SIG-M5 (cell line): Measurements from ENCODE around the gene PALMD.

Experiments
- DNase-seq: peaks from one replicate; lab custom pipeline; 2025; lab: John Stamatoyannopoulos, UW

PALMD gene

DNA sequence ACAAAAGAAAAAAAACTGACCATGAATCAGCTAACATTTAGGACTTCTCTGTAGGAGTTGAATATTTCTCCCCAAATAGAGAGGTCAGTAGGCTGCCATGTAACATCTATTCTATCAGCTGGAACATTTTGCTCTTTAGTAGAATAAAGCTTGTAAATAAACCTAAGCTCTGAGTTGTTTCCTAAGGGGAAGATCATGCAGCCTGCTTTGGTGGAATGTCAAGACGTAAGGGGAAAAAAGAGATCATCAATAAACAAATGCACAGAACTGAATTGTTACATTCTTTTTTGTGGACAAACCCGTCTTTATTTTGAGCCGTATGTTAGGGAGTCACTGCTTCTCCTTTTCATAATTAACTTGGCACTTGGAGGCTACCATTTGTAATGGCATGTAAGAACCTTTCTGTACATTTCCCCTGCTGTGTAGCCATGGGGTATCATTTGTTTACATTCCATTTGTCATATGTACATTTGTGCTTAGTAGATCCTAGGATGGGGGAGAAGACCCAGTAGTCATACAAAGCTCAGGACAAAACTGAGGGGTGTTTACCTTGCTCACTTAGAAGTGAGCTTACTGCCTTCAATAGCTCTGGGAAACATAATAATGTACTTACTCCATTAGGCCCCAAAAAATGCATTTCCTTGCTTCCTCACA is 10.8 kb upstream of the PALMD start:
- DNase-seq = no peak

DNA sequence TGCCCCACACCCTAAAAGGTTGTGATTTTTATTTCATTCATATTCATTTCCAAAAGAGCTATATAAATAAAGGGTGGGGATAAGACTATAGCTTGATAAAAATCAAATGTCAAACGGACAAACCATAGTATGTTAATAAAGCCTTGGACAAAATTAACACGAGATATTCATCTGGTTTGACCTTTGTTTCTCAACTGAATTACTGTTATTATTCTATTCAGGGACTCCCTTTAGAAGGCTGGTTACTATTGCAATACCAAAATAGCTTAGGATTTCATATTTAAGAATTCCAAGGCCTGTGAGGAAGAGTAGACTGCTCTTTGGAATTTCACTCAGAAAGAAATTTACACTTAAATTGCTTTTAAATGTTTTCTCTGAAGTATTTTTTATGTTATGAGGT is 10.2 kb upstream of the PALMD start:
- DNase-seq = no peak

DNA sequence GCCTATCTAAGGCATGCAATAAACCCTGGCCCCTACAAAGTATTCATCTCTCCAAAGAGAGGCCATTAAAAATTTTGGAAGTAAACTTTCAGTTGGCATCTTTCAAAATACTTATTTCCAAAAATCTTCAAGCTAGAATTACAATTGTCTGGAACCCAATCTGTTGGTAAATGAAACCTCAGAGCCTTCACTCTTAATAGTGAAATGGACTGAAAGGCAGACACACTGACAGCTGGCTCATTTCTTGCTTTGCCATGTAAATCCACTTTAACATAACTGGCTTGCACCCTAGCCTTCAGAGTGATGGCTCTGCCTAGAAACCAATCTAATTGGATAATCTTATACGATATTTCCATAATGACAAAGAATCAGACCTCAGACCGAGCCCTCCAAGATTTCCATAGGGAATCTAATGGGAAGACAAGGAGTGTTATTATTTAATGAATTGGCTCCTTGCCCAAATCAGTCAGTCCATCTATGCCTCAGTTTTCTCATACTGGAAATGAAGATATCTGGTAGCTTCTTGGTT is 9.2 kb upstream of the PALMD start:
- no peak for DNase-seq

DNA sequence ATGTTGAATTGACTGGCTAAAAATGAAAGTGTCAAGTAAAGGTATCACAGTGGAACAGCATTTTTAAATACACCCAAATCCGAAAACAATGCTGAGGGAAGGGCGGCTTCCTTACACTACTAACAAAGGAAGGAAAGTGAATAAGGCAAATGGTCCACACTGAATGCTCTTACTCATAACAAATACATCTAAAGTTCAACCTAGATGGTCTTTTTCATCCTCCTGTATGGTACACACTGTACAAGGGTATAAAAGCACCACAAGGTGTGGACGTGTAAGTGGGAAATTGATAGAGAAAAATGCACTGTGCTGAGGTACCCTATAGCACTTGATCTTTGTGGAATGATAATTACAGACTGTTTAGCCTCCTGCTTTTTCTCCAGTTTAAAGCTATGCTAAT is 7.1 kb upstream of the PALMD start:
- DNase-seq = no peak

DNA sequence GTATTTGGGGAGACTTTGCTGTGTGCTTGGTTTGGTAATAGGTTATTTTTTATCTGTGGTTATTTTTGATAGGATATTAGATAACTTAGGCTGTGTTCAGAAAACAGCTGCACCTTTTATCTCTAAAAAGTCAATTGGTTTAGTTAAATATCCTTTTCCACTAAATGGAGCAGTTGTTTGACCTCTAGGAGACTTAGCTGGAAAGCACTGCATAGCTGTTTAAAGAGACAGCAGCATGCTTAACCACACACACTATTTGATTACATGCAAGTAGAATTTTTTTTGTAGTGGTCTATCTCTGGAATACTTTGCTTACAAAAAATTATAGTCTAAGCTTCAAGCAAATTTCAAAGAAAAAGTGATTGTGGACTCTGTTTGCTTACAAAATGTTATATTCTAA is 6.5 kb upstream of the PALMD start:
- no peak for DNase-seq

DNA sequence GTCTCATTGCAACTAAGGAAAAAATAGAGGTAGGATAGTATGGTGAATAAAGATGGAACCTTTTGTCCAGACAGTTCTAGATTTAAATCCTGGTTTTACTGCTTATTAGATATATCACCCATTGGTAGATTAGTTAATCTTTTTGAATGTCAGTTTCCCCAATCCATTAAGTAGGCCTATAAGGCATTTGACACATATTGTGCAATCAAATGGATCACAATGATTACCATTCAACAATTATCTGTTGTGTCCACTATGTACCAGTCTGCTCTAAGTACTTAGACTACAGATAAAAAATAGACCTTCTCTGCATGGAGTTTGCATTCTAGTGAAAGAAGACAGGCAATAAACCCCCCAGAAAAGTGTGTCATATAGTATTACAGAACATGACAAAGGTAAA is 6.0 kb upstream of the PALMD start:
- no peak for DNase-seq

DNA sequence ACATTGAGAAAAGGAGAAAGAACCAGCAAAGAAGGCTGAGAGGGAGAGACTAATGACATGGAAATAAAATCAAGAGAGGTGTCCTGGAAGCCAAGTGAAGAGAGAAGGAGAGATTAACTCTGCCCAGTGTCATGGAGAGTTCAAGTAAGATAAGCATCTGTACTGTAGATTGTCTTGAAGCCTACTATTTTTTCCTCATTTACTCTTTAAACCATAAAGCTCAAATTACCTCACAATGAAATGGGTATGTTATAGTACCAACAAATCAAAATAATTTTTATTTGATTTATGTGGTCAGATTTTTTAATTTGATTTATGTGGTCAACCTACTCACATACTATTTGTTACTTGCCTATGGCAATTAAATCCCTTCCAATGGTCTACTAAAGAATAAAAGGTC is 5.2 kb upstream of the PALMD start:
- no peak for DNase-seq

DNA sequence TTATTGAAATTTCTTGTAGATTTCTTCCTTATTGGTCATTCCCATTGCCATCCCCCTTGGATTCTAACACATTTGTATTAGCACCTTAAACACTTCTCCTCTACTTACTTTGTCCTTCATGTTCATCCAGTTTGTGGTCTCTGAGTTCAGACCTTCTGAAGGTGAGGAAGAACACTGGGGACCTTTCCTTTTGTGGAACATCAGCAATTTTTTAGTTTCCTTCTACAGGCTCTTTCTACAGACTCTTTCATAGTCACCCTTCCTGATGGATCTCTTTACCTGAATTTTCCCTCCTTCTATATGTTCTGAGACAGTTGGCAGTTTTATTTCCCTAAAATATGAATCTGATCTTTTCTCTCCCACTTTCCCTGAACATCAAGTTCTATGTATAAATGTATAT is 4.4 kb upstream of the PALMD start:
- DNase-seq = no peak

DNA sequence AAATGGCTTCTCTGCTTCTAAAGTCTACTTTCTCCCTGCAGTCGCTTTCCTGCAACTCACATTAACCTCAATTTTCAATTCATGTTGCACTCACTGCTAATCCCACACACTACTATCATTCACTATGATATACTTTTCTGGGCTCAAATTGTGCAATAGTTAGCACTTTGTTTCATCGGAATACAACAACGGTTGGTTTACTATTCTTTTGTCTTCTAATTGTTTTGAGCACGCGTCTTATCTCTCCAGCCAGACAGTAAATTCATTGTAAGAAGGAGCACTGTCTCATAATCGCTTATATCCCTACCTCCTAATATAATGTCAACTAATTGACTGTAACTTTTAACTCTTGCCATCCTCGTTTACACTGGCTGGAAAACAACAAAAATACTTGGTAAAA is 3.9 kb upstream of the PALMD start:
- DNase-seq = no peak

DNA sequence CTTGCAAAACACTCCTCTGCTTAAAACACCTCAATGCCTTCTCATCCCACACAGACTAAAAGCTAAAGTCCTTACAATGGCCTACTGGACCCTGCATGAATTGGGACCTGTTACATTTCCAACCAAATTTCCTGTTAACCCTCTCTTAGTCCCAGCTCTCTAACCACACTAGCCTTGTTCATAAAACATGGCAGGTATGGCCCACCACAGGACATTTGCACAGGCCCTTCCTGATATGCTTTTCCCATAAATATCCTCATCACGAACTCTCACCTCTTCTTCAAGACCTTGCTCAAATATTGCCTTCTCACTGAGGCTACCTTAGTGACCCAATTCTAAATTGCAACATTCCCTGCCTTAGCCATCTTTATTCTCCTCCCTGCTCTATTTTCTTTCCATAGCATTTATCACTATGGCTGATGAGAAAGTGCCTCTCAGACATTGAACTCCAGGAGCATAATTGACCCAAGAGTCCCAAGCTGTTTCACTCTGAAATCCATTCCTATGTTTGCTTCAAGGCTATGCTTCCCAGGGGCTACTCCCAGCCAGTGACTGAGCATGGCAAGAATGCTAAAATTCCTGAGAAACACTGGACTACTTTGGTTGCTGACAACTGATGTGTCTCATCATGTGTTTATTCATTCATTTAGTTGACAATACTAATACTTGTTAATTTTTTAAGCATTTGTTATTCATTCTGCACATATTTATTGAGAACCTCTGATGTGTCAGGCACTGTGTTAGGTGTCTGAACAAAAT is 2.7 kb upstream of the PALMD start:
- no peak for DNase-seq

DNA sequence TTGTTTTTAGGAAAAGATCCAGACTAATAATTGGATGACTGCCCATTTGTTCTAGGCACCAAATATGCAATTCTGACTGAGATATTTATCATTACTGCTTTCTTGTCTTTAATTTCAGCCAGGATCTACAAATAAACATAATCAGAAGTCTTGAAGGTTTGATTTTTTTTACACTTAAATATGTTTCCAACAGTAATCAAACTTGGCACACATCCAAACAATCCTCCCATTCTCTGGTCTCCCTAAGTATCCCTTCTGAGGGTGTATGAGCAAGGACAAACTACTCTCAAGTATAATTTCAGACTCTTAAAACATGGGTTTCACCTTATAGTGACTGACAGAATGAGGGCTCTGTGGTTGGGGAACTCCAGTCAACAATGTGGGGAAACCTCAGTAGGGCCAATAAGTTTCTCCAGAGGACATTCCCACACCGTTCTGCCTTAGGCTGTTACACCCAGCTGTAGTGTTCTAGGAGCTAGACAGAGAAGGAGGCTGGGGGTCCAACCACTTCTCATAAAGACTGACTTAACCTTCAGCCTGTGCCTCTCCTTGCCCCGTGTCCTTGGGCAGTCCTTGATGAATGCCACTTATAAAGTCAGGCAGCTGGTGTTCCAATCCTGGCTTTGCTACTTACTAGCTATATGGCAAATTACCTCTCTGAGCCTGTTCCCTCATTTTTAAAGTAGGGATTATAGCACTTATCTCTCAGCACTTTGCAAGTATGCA is 1.5 kb upstream of the PALMD start:
- no peak for DNase-seq

DNA sequence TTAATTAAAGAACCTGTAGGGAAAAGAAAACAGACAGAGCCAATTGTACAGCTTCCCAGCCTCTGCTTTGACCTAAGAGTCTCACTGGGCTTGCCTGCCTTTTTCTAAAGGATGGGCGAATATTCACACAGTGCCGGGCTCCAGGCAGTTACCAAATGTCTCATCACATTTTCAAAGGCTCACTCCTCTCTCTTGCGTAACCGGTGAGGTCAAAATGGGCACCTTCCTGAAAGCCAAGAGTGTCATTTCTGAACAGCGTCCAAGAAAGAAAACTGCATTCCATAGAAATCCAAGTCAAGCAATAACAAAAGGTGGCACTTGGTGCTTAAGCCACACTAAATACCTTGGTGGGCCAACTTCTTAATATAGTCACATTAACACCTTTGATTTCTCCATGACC is 710 bp upstream of the PALMD start:
- DNase-seq = no peak

DNA sequence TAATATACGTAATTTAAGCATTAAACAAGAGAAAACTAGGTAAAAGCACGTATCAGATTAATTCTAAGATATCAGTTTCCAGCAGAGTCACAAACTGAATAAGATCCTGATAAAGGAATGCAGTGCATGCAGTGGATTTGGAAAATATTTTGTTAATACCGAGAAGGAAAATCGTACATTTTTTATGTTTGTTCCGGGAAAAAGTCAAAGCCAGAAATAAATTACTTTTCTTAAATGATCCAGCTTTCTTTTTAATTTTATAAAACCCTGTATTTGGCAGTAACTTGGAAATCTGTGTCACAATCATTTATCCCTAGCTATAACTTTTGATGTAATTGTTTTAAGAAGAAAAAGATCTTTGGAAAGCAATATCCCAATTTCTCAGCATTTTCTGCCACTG is 955 bp downstream of the PALMD start:
- DNase-seq = no peak

DNA sequence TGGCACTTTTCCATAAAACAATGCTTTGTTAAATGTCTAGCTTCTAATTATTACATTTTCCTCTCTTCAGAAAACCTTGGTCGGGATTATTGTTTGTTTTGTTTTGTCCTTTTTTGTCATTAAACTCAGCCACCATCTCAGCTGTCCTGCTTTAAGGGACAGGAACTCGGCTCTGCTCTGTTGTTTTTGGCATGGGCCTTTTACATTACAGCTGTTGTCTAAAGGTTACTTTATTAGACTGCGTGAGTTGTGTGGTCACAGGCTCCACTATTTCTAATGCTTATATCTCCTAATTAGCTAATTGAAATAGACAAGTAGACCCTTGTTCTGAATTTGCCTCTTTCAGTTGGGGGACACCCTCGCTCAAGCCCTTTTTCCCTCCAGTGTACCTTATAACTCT is 1.6 kb downstream of the PALMD start:
- DNase-seq = no peak

DNA sequence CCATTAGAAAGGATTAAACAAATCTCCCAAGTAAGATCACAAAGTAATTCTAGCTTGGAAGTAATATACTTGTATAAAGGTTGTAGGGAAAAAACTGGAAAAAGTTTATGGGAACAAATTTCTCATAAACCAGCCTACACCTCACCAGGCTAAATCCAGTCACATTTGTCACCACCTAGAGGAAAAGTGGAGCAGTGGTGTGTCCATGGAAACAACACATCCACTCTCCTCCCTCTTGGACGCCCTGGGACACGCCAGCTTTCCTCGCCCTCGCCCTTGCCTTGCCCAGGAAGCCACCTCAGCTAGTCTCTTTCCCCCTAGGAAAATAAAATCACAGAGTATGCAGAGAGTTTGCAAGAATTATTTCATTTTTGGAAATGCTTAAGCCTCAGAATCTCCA is 2.2 kb downstream of the PALMD start:
- no peak for DNase-seq

DNA sequence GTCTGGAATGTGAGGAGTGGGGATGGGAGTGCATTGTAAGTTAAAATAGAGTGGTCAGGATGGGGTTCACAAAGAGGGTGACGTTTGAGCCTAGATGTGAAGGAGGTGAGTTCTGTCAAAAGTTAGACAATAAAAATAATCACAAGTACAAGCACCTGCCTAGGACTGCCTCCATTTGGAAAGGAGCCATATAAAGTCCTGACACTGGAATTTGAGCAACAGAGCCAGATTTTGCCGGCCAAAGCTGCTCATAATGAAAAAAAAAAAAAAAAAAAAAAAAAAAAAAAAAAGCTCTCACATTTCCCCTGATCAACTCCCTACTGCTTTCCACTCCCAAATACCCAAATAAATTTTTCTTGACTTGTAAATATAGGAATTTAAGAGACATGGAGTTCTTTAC is 4.1 kb downstream of the PALMD start:
- no peak for DNase-seq

DNA sequence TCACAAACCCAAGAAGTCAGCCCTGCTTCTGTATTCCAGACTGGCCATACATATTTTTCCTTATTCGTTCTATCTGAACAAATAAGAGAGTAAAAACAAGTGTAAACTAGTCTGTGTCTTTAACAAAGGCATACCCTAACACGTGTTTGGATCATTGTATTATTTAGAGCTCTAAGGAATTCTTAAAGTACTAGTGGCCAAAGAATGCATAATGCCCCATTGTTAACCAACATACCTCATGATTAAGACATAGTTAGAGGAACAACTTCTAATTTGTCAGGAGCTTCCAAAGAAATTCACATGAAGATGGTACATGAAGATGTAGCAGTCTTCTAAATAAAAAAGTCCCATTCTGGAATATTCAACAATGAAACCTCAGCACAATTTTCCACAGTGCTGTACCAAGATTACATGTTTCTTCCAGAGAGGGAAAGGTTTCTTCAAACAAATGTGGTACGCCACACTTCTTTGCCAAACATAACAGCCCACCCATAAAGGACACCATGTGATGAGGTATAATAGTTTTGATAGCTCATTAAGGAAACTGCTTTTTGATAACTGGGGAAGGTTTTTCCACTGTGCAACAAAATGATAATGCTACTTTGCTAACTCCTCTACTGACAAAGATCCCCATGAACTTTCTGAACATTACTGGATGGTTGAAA is 5.0 kb downstream of the PALMD start:
- no peak for DNase-seq

DNA sequence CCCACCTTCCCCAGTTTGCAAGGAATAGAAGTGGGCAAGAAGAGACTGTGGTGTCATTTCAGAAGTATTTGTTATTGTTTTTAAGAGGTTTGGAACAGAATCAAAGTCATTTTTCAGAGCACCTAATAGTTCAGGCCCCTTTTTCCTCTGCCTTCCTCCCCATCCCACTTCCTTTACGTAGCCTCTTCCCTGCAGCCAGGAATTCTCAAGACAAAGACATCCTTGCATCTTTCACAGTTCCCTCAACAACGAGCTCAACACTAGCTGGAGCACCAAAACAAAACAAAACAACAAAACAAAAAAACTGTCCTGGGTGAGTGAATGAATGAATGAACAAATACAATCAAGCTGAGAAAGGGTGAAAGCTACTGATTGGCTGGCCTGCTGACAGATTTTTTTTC is 7.0 kb downstream of the PALMD start:
- DNase-seq = no peak

DNA sequence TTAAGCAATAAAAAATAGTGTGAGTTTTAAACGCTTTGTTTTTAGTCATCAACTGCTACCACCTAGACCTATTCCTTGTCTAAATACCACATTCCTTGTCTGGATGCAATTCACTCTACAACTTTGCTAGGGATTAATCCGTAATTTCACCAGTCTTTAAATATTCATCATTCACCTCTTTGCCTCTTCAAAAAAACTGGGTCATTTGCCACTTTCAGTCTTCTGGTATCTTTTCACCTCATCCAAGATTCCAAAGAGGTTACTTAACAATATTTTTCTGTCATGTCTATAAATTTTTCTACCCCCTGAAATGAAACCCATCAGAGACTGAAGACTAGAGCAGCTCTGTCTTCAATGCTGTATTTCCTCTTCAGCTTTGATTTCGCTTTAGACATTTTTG is 9.5 kb downstream of the PALMD start:
- no peak for DNase-seq

DNA sequence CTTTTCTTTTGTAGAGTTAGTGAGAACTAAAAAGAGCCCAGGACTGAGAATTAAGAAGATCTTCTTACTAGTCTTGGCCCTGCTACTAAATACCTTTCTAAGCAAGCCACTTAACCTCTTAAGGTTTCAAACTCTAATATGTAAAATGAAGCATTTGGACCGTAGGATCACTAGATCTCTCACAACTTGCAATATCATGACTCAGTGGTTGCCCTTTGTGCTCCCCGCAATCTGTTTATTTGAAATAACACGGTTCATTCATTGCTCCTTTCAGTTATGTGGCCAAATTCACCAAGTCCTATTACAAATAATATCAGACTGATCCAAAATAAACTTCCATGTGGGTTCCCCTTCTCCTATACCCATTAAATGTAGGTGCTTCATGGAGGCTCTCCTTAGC is 10.8 kb downstream of the PALMD start:
- no peak for DNase-seq

DNA sequence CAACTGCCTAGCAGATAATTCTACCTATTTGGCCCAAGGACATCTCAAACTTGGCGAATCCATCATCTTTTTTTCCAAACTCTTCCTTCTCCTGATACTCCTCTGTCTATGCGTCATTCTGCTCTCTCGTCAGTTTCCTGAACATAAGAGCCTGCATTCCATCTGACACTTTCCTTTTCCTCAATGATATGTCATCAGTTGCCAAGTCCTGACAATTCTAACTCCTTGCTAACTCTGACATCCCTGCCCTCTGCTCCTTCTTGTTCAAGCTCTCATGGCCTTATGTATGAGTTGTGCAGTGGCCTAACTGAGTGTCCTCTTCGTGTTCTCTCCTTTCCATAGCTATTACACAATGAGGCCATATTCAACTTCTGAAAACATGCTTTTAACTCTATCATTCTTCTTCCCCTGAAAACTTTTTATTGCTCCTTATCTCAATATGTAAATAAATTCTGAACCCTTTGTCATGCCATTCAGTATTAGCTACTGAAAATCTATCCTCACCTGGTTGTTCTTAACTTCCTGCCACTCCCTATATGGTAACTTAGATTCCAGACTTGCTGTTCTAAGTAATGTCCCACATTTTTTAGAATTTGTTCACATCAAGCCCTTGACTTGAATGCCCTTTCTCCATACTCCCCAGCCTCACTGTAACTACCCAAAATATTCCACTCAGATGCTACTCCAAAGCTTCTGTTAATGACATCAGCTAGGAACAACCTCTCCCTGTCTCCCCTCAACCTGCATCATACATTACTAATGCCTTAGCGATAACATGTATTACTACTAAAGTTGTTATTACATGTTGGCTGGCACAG is 11.5 kb downstream of the PALMD start:
- no peak for DNase-seq

DNA sequence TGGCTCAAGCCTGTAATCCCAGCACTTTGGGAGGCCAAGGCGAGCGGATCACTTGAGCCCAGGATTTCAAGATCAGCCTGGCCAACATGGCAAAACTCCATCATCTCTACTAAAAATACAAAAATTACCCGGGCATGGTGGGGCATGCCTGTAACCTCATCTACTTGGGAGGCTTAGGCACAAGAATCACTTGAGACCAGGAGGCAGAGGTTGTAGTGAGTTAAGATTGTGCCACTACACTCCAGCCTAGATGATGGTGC is 12.0 kb downstream of the PALMD start:
- DNase-seq = no peak
